Adrenal gland (tissue), 5 donors: ENCODE results near the gene DPP4.

Experiments
- POLR2A ChIP-seq, 2 donors: fragments of 450-650 bp; IDR thresholded peaks; one replicate each; pipeline ENCODE4 v1.6.1; 2017; ENCODE audit warnings: antibody characterized with exemption in 2 of 2, mild to moderate bottlenecking in 2 of 2, moderate library complexity in 1 of 2
- TF ChIP-seq, protein P1 (sequence below), 6 experiments: fragments of 450-650 bp in 4 of 6; fragments of 200-600 bp in 2 of 6; sonication (generic) in 1 of 6; IDR thresholded peaks; 1 replicate in 5 of 6; 2 replicates in 1 of 6; pipeline versions ENCODE4 v1.5.1 to v1.8.0; 2016 to 2021; ENCODE audit warnings: antibody characterized with exemption in 6 of 6, mild to moderate bottlenecking in 2 of 6, moderate library complexity in 1 of 6
- donor health status: DM: no; HTN: no; CAD: no.

GRCh38 chr2:162062559-162062958 lies 11.5 kb downstream of the DPP4 start:
- TF ChIP-seq, protein P1, sequence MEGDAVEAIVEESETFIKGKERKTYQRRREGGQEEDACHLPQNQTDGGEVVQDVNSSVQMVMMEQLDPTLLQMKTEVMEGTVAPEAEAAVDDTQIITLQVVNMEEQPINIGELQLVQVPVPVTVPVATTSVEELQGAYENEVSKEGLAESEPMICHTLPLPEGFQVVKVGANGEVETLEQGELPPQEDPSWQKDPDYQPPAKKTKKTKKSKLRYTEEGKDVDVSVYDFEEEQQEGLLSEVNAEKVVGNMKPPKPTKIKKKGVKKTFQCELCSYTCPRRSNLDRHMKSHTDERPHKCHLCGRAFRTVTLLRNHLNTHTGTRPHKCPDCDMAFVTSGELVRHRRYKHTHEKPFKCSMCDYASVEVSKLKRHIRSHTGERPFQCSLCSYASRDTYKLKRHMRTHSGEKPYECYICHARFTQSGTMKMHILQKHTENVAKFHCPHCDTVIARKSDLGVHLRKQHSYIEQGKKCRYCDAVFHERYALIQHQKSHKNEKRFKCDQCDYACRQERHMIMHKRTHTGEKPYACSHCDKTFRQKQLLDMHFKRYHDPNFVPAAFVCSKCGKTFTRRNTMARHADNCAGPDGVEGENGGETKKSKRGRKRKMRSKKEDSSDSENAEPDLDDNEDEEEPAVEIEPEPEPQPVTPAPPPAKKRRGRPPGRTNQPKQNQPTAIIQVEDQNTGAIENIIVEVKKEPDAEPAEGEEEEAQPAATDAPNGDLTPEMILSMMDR (IDR thresholded peaks at IDR 0.05), result no peak
- no peak for TF ChIP-seq POLR2A (IDR thresholded peaks at IDR 0.05)
